Stimulated activated naive CD8-positive, alpha-beta T cell treated with anti-CD3 and anti-CD28 coated beads, Interleukin-15, amount 100 ng/mL, for 72 hours (primary cell): ENCODE data around the gene ANKRD20A1.
"Not testable (repeated sequence)": the region's sequence is repeated elsewhere in the genome, so short reads cannot be mapped to it uniquely, and the experiment has no call there.

Source experiments
- ATAC-seq: fragments of 150-1000 bp; cut with Tn5 transposase; 2 replicates; pipeline ENCODE4 v1.10.0; 2021; ENCODE audit warnings: mild to moderate bottlenecking, moderate library complexity
- DNase-seq, 2 donors: peaks; one replicate each; pipeline ENCODE4 v3.0.0; 2021 to 2022
- H3K27ac Mint-ChIP-seq, 2 donors: one replicate each; pipeline ENCODE4 v1.8.0; 2022; ENCODE audit warnings: mild to moderate bottlenecking in 2 of 2, mixed read lengths in 2 of 2, moderate library complexity in 2 of 2
- H3K27me3 Mint-ChIP-seq: one replicate; pipeline ENCODE4 v1.8.0; 2022; ENCODE audit warnings: mixed read lengths
- H3K4me1 Mint-ChIP-seq: one replicate; pipeline ENCODE4 v1.8.0; 2022; ENCODE audit warnings: mild to moderate bottlenecking, mixed read lengths
- H3K4me3 Mint-ChIP-seq, 2 donors: one replicate each; pipeline ENCODE4 v1.8.0; 2022; ENCODE audit warnings: mild to moderate bottlenecking in 2 of 2, mixed read lengths in 2 of 2, moderate library complexity in 1 of 2
- H3K9me3 Mint-ChIP-seq, 2 donors: one replicate each; pipeline ENCODE4 v1.8.0; 2022; ENCODE audit warnings: mixed read lengths in 2 of 2

The ANKRD20A1 gene

DNA sequence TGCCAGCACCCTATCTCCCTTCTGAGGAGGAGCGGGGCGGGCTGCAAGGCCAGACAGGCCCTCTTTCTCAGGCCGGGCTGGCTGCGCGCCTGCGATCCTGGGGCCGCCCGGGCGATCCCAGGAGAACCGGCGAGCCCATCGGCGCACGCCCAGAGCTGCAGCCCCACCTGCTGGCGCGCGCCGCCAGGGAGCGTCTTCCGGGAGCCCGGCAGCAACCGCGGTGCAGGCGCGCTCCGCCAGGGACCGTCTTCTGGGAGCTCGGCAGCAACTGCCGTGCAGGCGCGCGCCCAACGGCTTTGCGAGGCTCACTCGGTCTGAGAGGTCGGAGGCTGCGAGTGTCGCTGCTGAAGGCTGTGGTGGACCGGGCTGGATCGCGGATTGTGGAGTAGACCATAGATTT, at the start of gene ANKRD20A1:
Gene ANKRD20A1 (plus strand): TSS at position 61 of the 400 bp plus-strand sequence. CDS start 496 bp downstream, outside the sequence.
- not testable (repeated sequence) for ATAC-seq, H3K4me3 Mint-ChIP-seq, H3K27ac Mint-ChIP-seq, H3K4me1 Mint-ChIP-seq, DNase-seq, H3K27me3 Mint-ChIP-seq, H3K9me3 Mint-ChIP-seq

GRCh38 chr9:67832088-67832487, 26.6 kb upstream of the ANKRD20A1 start:
- not testable (repeated sequence) for H3K9me3 Mint-ChIP-seq

More at GRCh38 chr9:67832088-67832487, 26.6 kb upstream of the ANKRD20A1 start:
- not testable (repeated sequence) for H3K4me3 Mint-ChIP-seq, H3K27me3 Mint-ChIP-seq, H3K4me1 Mint-ChIP-seq, H3K27ac Mint-ChIP-seq, ATAC-seq
- DNase-seq = peak; percentile 32 to 51
